ENCODE data around the gene DHX8. TPM values are rescaled to one million over a fixed set of nuclear protein-coding genes. Genes with fewer than 3 reads are reported as not detected.

The DHX8 gene
- total and polyA plus RNA-seq, 10 of the 15 experiments (the other 5 are each of a cell fraction or from before 2014, with no cell fraction given), result 27.6 to 50.4 (median 35.7) TPM

MicroRNAs encoded within 50 kb of the gene (microRNA counts, 767-probe panel; counts per million panel counts)
- 1,585 counts per million, percentile 60 among the panel's probes with 10 or more counts for microRNA hsa-miR-2117

Small RNA genes within 50 kb of the gene (small RNA-seq; reads per million reads assigned to genes)
- not detected for gene RNU6-406P
- not detected for gene RNU6-971P

Other genes with a start within 250 kb of the DHX8 start
- not detected in 2 replicates for gene RNU2-1, start 250.0 kb upstream of the DHX8 start, total RNA-seq (2014; rRNA removed)
- not detected in 2 replicates for gene RNU2-1, start 250.0 kb upstream of the DHX8 start, total RNA-seq (2014; rRNA removed; fragmentation: Illumina TruSeq; extraction: Trizol)
- 9,631 and 10,813 TPM in 2 replicates for gene RNU2-1, start 250.0 kb upstream of the DHX8 start, total RNA-seq (2021)
- not detected in 2 replicates for gene RNU2-1, start 250.0 kb upstream of the DHX8 start, polyA plus RNA-seq (2011; rRNA removed)
- gene RNU2-1, start 250.0 kb upstream of the DHX8 start, polyA plus RNA-seq (2014; fragmentation: Illumina TruSeq; extraction: Trizol), result not detected in 2 replicates
- gene RNU2-1, start 250.0 kb upstream of the DHX8 start, polyA plus RNA-seq (2014; fragmentation: Nextera tagmentation; extraction: Ambion mirVana), result not detected
- gene RNU2-1, start 250.0 kb upstream of the DHX8 start, polyA plus RNA-seq (2014; rRNA removed), result not detected in 2 replicates
- gene RNU2-1, start 250.0 kb upstream of the DHX8 start, polyA plus RNA-seq (2016; fragmentation: Nextera tagmentation; extraction: Ambion mirVana), result 10 to 100 TPM; 17.5 to 17.7 TPM
- 0.90 and 1.2 TPM in 2 replicates for gene ARL4D, start 85.0 kb upstream of the DHX8 start, total RNA-seq (2014; rRNA removed)
- gene ARL4D, start 85.0 kb upstream of the DHX8 start, total RNA-seq (2014; rRNA removed; fragmentation: Illumina TruSeq; extraction: Trizol), result 0.18 and 0.72 TPM in 2 replicates
- gene ARL4D, start 85.0 kb upstream of the DHX8 start, total RNA-seq (2021), result 1.2 and 1.5 TPM in 2 replicates
- gene ARL4D, start 85.0 kb upstream of the DHX8 start, polyA plus RNA-seq (2011; rRNA removed), result 0.10 and 0.13 TPM in 2 replicates
- 0.14 and 0.79 TPM in 2 replicates for gene ARL4D, start 85.0 kb upstream of the DHX8 start, polyA plus RNA-seq (2014; fragmentation: Illumina TruSeq; extraction: Trizol)
- under 1 TPM; 0.13 to 0.60 TPM for gene ARL4D, start 85.0 kb upstream of the DHX8 start, polyA plus RNA-seq (2014; fragmentation: Nextera tagmentation; extraction: Ambion mirVana)
- gene ARL4D, start 85.0 kb upstream of the DHX8 start, polyA plus RNA-seq (2014; rRNA removed), result 1.4 and 1.5 TPM in 2 replicates
- under 1 TPM; 0.60 to 0.82 TPM for gene ARL4D, start 85.0 kb upstream of the DHX8 start, polyA plus RNA-seq (2016; fragmentation: Nextera tagmentation; extraction: Ambion mirVana)
- gene ETV4, start 62.4 kb downstream of the DHX8 start, total RNA-seq (2014; rRNA removed), result 1.8 and 2.3 TPM in 2 replicates
- 0.67 and 0.88 TPM in 2 replicates for gene ETV4, start 62.4 kb downstream of the DHX8 start, total RNA-seq (2014; rRNA removed; fragmentation: Illumina TruSeq; extraction: Trizol)
- gene ETV4, start 62.4 kb downstream of the DHX8 start, total RNA-seq (2021), result 2.2 TPM in 2 replicates
- 7.0 and 14.5 TPM in 2 replicates for gene ETV4, start 62.4 kb downstream of the DHX8 start, polyA plus RNA-seq (2011; rRNA removed)
- gene ETV4, start 62.4 kb downstream of the DHX8 start, polyA plus RNA-seq (2014; fragmentation: Illumina TruSeq; extraction: Trizol), result 0.92 and 1.3 TPM in 2 replicates
- gene ETV4, start 62.4 kb downstream of the DHX8 start, polyA plus RNA-seq (2014; fragmentation: Nextera tagmentation; extraction: Ambion mirVana), result under 1 TPM; 0.19 to 0.49 TPM
- gene ETV4, start 62.4 kb downstream of the DHX8 start, polyA plus RNA-seq (2014; rRNA removed), result 1.7 and 2.4 TPM in 2 replicates
- 1 to 10 TPM; 1.7 to 1.9 TPM for gene ETV4, start 62.4 kb downstream of the DHX8 start, polyA plus RNA-seq (2016; fragmentation: Nextera tagmentation; extraction: Ambion mirVana)
- 0.34 and 0.60 TPM in 2 replicates for gene MEOX1, start 177.9 kb downstream of the DHX8 start, total RNA-seq (2014; rRNA removed)
- gene MEOX1, start 177.9 kb downstream of the DHX8 start, total RNA-seq (2014; rRNA removed; fragmentation: Illumina TruSeq; extraction: Trizol), result 0.37 and 0.85 TPM in 2 replicates
- 0.46 and 0.53 TPM in 2 replicates for gene MEOX1, start 177.9 kb downstream of the DHX8 start, total RNA-seq (2021)
- 7.5 and 9.4 TPM in 2 replicates for gene MEOX1, start 177.9 kb downstream of the DHX8 start, polyA plus RNA-seq (2011; rRNA removed)
- 0.63 and 1.1 TPM in 2 replicates for gene MEOX1, start 177.9 kb downstream of the DHX8 start, polyA plus RNA-seq (2014; fragmentation: Illumina TruSeq; extraction: Trizol)
- under 1 TPM; 0.19 to 0.24 TPM for gene MEOX1, start 177.9 kb downstream of the DHX8 start, polyA plus RNA-seq (2014; fragmentation: Nextera tagmentation; extraction: Ambion mirVana)
- gene MEOX1, start 177.9 kb downstream of the DHX8 start, polyA plus RNA-seq (2014; rRNA removed), result 0.44 and 0.45 TPM in 2 replicates
- under 1 TPM; 0.25 to 0.72 TPM for gene MEOX1, start 177.9 kb downstream of the DHX8 start, polyA plus RNA-seq (2016; fragmentation: Nextera tagmentation; extraction: Ambion mirVana)